GM12878 (cell line): ENCODE data around the gene WSCD2. TPM values are rescaled to one million over a fixed set of nuclear protein-coding genes. Genes with fewer than 3 reads are reported as not detected.

ENCODE experiments used
- ATAC-seq: fragments of 200-7000 bp; cut with Tn5 transposase; 3 replicates; pipeline ENCODE4 v1.9.1; 2020; ENCODE audit warnings: mild to moderate bottlenecking, moderate library complexity
- BruUV-seq: library from RNA; stranded (reverse); fragments of 400-500 nt; replicated peaks from 2 replicates; lab custom pipeline; 2021; lab: Mats Ljungman, UMichigan
- CTCF ChIA-PET: fragments of 300-600 bp; sonication (Branson Sonifier 250); formaldehyde crosslinking; extraction: SDS; loops from one replicate; lab custom pipeline; 2021; ENCODE audit warnings: inconsistent platforms; lab: Yijun Ruan, JAX
- POLR2A ChIA-PET: fragments of 350-600 bp; formaldehyde crosslinking; extraction: SDS; loops from one replicate; lab custom pipeline; 2021; ENCODE audit warnings: inconsistent platforms; lab: Charles Lee
- RAD21 ChIA-PET: fragments of 300-600 bp; sonication (Branson Sonifier 250); formaldehyde crosslinking; loops from one replicate; lab custom pipeline; 2023; ENCODE audit warnings: antibody characterized with exemption; ENCODE audit not compliant: unreplicated experiment; lab: Charles Lee
- SMC1A ChIA-PET: fragments of 300-600 bp; sonication (Branson Sonifier 250); formaldehyde crosslinking; loops from one replicate; lab custom pipeline; 2023; ENCODE audit not compliant: unreplicated experiment, uncharacterized antibody; lab: Charles Lee
- DNase-seq: peaks from one replicate; pipeline ENCODE4 v3.0.0-alpha.2; 2011; ENCODE audit warnings: low read depth, low spot score
- FAIRE-seq: peaks from 3 replicates; lab custom pipeline; 2011; peaks lifted over from hg19 to GRCh38; lab: Jason Lieb, UNC
- H2AFZ ChIP-seq: 2 replicates; pipeline ENCODE4 v1.6.0; 2011; ENCODE audit warnings: low read depth, low read length, control low read depth; ENCODE audit not compliant: control insufficient read depth
- H3K27ac ChIP-seq: 2 replicates; pipeline ENCODE4 v1.5.1; 2011; ENCODE audit warnings: control low read depth; ENCODE audit not compliant: control insufficient read depth, insufficient read depth
- H3K27me3 ChIP-seq, 2 experiments: replicated peaks in 1 of 2; 2 replicates each; pipeline versions ENCODE4 v1.6.0 to v1.6.1; 2011; ENCODE audit warnings: low read length in 1 of 2; ENCODE audit not compliant: control insufficient read depth in 2 of 2, insufficient read depth in 2 of 2
- H3K36me3 ChIP-seq, 2 experiments: 2 replicates each; pipeline ENCODE4 v1.5.1; 2011; ENCODE audit warnings: low read length in 1 of 2; ENCODE audit not compliant: control insufficient read depth in 2 of 2, insufficient read depth in 2 of 2
- H3K4me1 ChIP-seq: 2 replicates; pipeline ENCODE4 v1.6.1; 2011; ENCODE audit warnings: mild to moderate bottlenecking, low read length, moderate library complexity, mixed read lengths; ENCODE audit not compliant: control insufficient read depth, insufficient read depth
- H3K4me2 ChIP-seq: 2 replicates; pipeline ENCODE4 v1.6.0; 2011; ENCODE audit warnings: control low read depth; ENCODE audit not compliant: control insufficient read depth, insufficient read depth
- H3K4me3 ChIP-seq: fragments of 200-600 bp; sonication (generic); 2 replicates; pipeline ENCODE4 v1.5.1; 2016
- H3K79me2 ChIP-seq: 2 replicates; pipeline ENCODE4 v1.6.0; 2011; ENCODE audit warnings: low read length; ENCODE audit not compliant: control insufficient read depth, insufficient read depth
- H3K9ac ChIP-seq: 2 replicates; pipeline ENCODE4 v1.8.0; 2011; ENCODE audit warnings: low read length, control low read depth, mixed read lengths; ENCODE audit not compliant: control insufficient read depth, insufficient read depth
- H3K9me3 ChIP-seq: replicated peaks from 3 replicates; pipeline ENCODE4 v1.5.1; 2011; ENCODE audit warnings: mild to moderate bottlenecking, low read length; ENCODE audit not compliant: control insufficient read depth, insufficient read depth
- H4K20me1 ChIP-seq: 2 replicates; pipeline ENCODE4 v1.6.0; 2011; ENCODE audit not compliant: control insufficient read depth, insufficient read depth
- HDGF ChIP-seq: fragments of 450-650 bp; IDR thresholded peaks from 2 replicates; pipeline ENCODE4 v1.6.1; 2016; ENCODE audit warnings: antibody characterized with exemption
- NR2C1 ChIP-seq: fragments of 450-650 bp; IDR thresholded peaks from 2 replicates; pipeline ENCODE4 v1.6.1; 2017; ENCODE audit warnings: antibody characterized with exemption, mild to moderate bottlenecking, moderate library complexity
- PKNOX1 ChIP-seq: fragments of 450-650 bp; IDR thresholded peaks from 2 replicates; pipeline ENCODE4 v1.6.1; 2016; ENCODE audit warnings: mild to moderate bottlenecking
- RBBP5 ChIP-seq: fragments of 200-600 bp; sonication (generic); conservative IDR thresholded peaks from 2 replicates; pipeline ENCODE4 v1.6.1; 2016
- SUZ12 ChIP-seq: fragments of 200-600 bp; sonication (generic); IDR thresholded peaks from one replicate; pipeline ENCODE4 v1.6.1; 2018; ENCODE audit warnings: antibody characterized with exemption, mild to moderate bottlenecking; ENCODE audit not compliant: unreplicated experiment
- TCF7 ChIP-seq: IDR thresholded peaks from 2 replicates; pipeline ENCODE4 v1.6.1; 2014; ENCODE audit warnings: antibody characterized with exemption, borderline replicate concordance
- WRNIP1 ChIP-seq: IDR thresholded peaks from 2 replicates; pipeline ENCODE4 v1.6.1; 2011; ENCODE audit warnings: low read depth, low read length, improper control_type of control experiment, borderline replicate concordance
- WGBS: methylation state at CpG from one replicate; pipeline ENCODE4 v1.1.6; 2016; ENCODE audit warnings: low lambda C conversion rate; ENCODE audit not compliant: insufficient replicate concordance, insufficient coverage; ENCODE audit errors: missing lambda C conversion rate; 5-methylcytosine and 5-hydroxymethylcytosine counted together
- in situ Hi-C: fragments of 300-500 bp; cut with MboI; formaldehyde crosslinking; loops from 9 replicates; pipeline ENCODE4 v1.14.3; 2018; ENCODE audit warnings: mixed read lengths
- intact Hi-C: fragments of 100-400 bp; cut with micrococcal nuclease; formaldehyde crosslinking; loops from one replicate; pipeline ENCODE4 v1.14.2; 2022; ENCODE audit not compliant: unreplicated experiment
- polyA plus RNA-seq, 11 experiments: library from polyadenylated mRNA; depleted of rRNA in 4 of 11; unstranded in 6 of 11; stranded (reverse) in 5 of 11; fragments of >200 nt; fragmentation: Nextera tagmentation in 4 of 11; fragmentation: Illumina TruSeq in 1 of 11; extraction: Ambion mirVana in 4 of 11; extraction: Trizol in 1 of 11; gene quantifications; 1 replicate in 1 of 11; 2 replicates in 10 of 11; pipeline versions ENCODE4 v1.2.1 to v1.2.3, GENCODE V29; 2011 to 2016; ENCODE audit warnings: inconsistent platforms in 2 of 11, missing spikeins in 2 of 11, low read depth in 1 of 11
- total RNA-seq, 4 experiments: library from RNA; depleted of rRNA in 3 of 4; stranded (reverse); fragments of >200 nt in 3 of 4; fragmentation: Illumina TruSeq in 1 of 4; extraction: Trizol in 1 of 4; gene quantifications; 2 replicates each; pipeline versions ENCODE4 v1.2.1 to v1.2.3, GENCODE V29; 2013 to 2021
- TF ChIP-seq, protein P1 (sequence below): fragments of 450-650 bp; IDR thresholded peaks from 2 replicates; pipeline ENCODE4 v1.6.1; 2016; ENCODE audit warnings: mild to moderate bottlenecking, moderate library complexity, borderline replicate concordance

The WSCD2 gene
- total and polyA plus RNA-seq, 10 of the 15 experiments (the other 5 are each of a cell fraction or from before 2014, with no cell fraction given), result 0.41 TPM; not detected in 9

- FAIRE-seq, result no peak
- RAD21 ChIA-PET, result no interaction called here
- no peak overlapping the region for H3K9ac ChIP-seq
- no peaks in the 10 kb centered on the region for H3K36me3 ChIP-seq
- H3K27ac ChIP-seq, result no peak overlapping the region
- ATAC-seq, result no peak
- no peak overlapping the region for H3K4me3 ChIP-seq
- TF ChIP-seq SUZ12 (no peak), TCF7 (no peak)
- no peak overlapping the region for H2AFZ ChIP-seq
- DNase-seq, result no peak
- CTCF ChIA-PET, result interaction anchor here (0.6 kb wide), 1 partner anchor 1017 kb away, joined by 3 read pairs; no protein-coding TSS in a partner anchor
- intact Hi-C loops, result no loop called here
- H3K4me1 ChIP-seq, result no peaks in the 10 kb centered on the region
- in situ Hi-C loops, result no loop called here
- peaks cover 0 to 3% of the 10 kb centered on the region in 2 experiments; a peak in 1 of 4 replicates for H3K27me3 ChIP-seq
- H4K20me1 ChIP-seq, result no peaks in the 10 kb centered on the region
- no peaks in the 10 kb centered on the region for H3K79me2 ChIP-seq
- 2% methylated on average over 3 of the region's 4 CpGs for WGBS
- no peaks in the 10 kb centered on the region for H3K9me3 ChIP-seq
- no peak overlapping the region for H3K4me2 ChIP-seq
- no TSS peak for BruUV-seq
- POLR2A ChIA-PET, result no interaction called here
- SMC1A ChIA-PET, result interaction anchor here (0.7 kb wide), 1 partner anchor 18 kb away, joined by 3 read pairs; no protein-coding TSS in a partner anchor
Observed at GRCh38 chr12:108253540-108253939, 124.5 kb downstream of the WSCD2 start.

- H2AFZ ChIP-seq, result no peak overlapping the region
- H4K20me1 ChIP-seq, result no peaks in the 10 kb centered on the region
- WGBS, result 7% methylated on average over 5 of the region's 5 CpGs
- H3K36me3 ChIP-seq, result no peaks in the 10 kb centered on the region
- ChIA-PET RAD21 (no interaction called here), SMC1A (no interaction called here), CTCF (interaction anchor here (0.6 kb wide), 1 partner anchor 1017 kb away, joined by 3 read pairs; no protein-coding TSS in a partner anchor), POLR2A (no interaction called here)
- in situ Hi-C loops (no loop called here), intact Hi-C loops (no loop called here)
- H3K4me1 ChIP-seq, result no peaks in the 10 kb centered on the region
- no peak overlapping the region for H3K27ac ChIP-seq
- DNase-seq, result no peak
- no TSS peak for BruUV-seq
- no peak overlapping the region for H3K4me3 ChIP-seq
- ATAC-seq, result no peak
- H3K9me3 ChIP-seq, result no peaks in the 10 kb centered on the region; the same call in 2 of the 3 replicates
- H3K9ac ChIP-seq, result no peak overlapping the region
- no peaks in the 10 kb centered on the region for H3K79me2 ChIP-seq
- no peak overlapping the region for H3K4me2 ChIP-seq
- no peak for FAIRE-seq
- H3K27me3 ChIP-seq, result 0 out of 4 replicates have a peak, but pooled peaks cover 0 to 3% of the 10 kb centered on the region in 2 experiments
- TF ChIP-seq RBBP5, result no peak
- TF ChIP-seq PKNOX1, result no peak
- TF ChIP-seq, protein P1, sequence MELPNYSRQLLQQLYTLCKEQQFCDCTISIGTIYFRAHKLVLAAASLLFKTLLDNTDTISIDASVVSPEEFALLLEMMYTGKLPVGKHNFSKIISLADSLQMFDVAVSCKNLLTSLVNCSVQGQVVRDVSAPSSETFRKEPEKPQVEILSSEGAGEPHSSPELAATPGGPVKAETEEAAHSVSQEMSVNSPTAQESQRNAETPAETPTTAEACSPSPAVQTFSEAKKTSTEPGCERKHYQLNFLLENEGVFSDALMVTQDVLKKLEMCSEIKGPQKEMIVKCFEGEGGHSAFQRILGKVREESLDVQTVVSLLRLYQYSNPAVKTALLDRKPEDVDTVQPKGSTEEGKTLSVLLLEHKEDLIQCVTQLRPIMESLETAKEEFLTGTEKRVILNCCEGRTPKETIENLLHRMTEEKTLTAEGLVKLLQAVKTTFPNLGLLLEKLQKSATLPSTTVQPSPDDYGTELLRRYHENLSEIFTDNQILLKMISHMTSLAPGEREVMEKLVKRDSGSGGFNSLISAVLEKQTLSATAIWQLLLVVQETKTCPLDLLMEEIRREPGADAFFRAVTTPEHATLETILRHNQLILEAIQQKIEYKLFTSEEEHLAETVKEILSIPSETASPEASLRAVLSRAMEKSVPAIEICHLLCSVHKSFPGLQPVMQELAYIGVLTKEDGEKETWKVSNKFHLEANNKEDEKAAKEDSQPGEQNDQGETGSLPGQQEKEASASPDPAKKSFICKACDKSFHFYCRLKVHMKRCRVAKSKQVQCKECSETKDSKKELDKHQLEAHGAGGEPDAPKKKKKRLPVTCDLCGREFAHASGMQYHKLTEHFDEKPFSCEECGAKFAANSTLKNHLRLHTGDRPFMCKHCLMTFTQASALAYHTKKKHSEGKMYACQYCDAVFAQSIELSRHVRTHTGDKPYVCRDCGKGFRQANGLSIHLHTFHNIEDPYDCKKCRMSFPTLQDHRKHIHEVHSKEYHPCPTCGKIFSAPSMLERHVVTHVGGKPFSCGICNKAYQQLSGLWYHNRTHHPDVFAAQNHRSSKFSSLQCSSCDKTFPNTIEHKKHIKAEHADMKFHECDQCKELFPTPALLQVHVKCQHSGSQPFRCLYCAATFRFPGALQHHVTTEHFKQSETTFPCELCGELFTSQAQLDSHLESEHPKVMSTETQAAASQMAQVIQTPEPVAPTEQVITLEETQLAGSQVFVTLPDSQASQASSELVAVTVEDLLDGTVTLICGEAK, result no peak
- no peak for TF ChIP-seq WRNIP1
- TF ChIP-seq NR2C1, result no peak
- no peak for TF ChIP-seq HDGF
Observed at GRCh38 chr12:108254030-108254429, 124.9 kb downstream of the WSCD2 start.
